Measurements from ENCODE around the gene SERINC5. TPM values are rescaled to one million over a fixed set of nuclear protein-coding genes. Genes with fewer than 3 reads are reported as not detected.
"Not testable (repeated sequence)": the region's sequence is repeated elsewhere in the genome, so short reads cannot be mapped to it uniquely, and the experiment has no call there.

SERINC5 gene
- total RNA-seq, 4 donors from 2014 or later: 6.5 to 9.3 (median 8.8) TPM

GRCh38 chr5:80116000-80116399 lies 139.8 kb downstream of the SERINC5 start:
- Histone ChIP-seq H3K9me3 (no peaks in the 10 kb centered on the region), H3K4me3 (no peak overlapping the region), H3K4me1 (no peaks in the 10 kb centered on the region), H3K36me3 (no peaks in the 10 kb centered on the region), H3K27ac (no peak overlapping the region), H3K27me3 (no peaks in the 10 kb centered on the region)
- ATAC-seq: no peak
- TF ChIP-seq POLR2AphosphoS5 (IDR thresholded peaks at IDR 0.05): no peak
- WGBS, 2 donors (ENCODE audit: low coverage in 1 of 2): 43 to 62% methylated on average over 4 of the region's 4 CpGs

DNA sequence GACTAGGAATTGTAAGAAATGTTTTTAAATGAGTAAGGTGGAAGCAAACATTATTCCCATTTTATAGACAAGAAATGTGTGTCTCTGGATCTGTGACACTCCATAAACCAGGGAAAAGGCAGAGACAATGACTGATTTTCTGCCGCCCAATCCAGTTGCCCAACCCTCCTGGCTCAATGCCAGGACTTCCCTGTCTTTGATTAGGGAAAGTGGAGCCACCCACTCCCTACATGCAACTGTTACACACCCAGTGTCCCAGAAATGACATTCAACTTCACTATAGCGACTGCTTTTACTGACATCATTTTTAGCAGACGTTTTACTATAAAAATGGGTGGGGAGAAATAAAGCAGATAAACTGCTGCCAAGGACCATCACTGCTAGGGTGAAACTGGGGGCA lies 141.0 kb downstream of the SERINC5 start:
- H3K27ac ChIP-seq: no peak overlapping the region
- no peak overlapping the region for H3K4me3 ChIP-seq
- H3K9me3 ChIP-seq: no peaks in the 10 kb centered on the region
- no peaks in the 10 kb centered on the region for H3K27me3 ChIP-seq
- ATAC-seq: no peak
- TF ChIP-seq CTCF (IDR thresholded peaks at IDR 0.05) (no peak), POLR2A (IDR thresholded peaks at IDR 0.05) (no peak), POLR2AphosphoS5 (IDR thresholded peaks at IDR 0.05) (no peak), EP300 (IDR thresholded peaks at IDR 0.05) (no peak)
- 79% methylated on average over 3 of the region's 3 CpGs for WGBS, 2 donors (ENCODE audit: low coverage in 1 of 2)
- H3K36me3 ChIP-seq: no peaks in the 10 kb centered on the region
- H3K4me1 ChIP-seq: peaks cover 0 to 5% (median 0%) of the 10 kb centered on the region in 3 donors

GRCh38 chr5:80111376-80111990 lies 144.4 kb downstream of the SERINC5 start:
- not testable (repeated sequence) for H3K27me3 ChIP-seq, H3K36me3 ChIP-seq, H3K27ac ChIP-seq, ATAC-seq, H3K9me3 ChIP-seq, H3K4me3 ChIP-seq
- WGBS, 2 donors (ENCODE audit: low coverage in 1 of 2): 51 to 73% methylated on average over 5 of the region's 5 CpGs
- H3K4me1 ChIP-seq: peaks cover 0 to 14% (median 0%) of the 10 kb centered on the region in 3 donors

DNA sequence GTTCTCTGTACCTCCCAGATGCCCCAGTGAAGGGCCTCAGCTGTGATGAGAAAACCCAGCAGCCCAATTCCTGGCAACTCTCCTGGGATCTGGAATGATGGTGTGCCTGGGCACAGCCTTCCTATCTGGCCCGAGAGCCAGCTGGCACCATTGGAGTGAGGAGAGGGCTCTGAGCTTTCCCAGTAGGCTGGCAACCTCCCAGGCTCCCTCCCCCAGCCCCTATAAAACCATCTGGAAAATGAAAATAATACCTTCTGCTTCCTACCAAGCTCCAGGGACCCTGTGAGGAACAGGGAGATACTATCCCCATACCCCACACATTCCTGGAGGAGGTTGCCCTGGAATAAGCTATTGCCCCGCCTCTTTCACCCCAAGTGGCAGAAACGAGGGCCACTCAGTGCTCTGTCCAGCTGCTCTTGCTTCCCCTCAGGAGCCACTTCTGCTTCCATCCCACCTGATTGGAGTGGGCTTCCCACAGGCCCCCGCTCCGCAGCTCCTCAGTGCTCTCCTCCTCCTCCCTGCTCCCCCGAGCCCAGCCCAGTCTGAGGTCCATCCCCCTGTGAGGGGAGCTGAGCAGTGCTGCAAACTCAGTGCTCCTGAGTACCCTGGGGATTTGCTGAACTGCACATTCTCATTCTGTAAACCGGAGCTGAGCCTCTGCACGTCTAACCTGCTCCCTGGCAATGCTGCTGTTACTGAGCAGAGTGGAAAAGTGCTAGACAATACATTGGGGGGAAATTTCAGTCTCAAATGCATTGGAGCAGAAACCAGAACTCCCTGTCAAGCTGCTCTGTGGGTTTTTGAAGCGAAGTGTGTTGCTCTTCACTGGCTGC lies 146.0 kb downstream of the SERINC5 start:
- Histone ChIP-seq H3K4me1 (peaks cover 0 to 14% (median 0%) of the 10 kb centered on the region in 3 donors), H3K9me3 (no peaks in the 10 kb centered on the region), H3K27me3 (no peaks in the 10 kb centered on the region), H3K36me3 (no peaks in the 10 kb centered on the region), H3K27ac (no peak overlapping the region), H3K4me3 (no peak overlapping the region)
- TF ChIP-seq POLR2AphosphoS5 (IDR thresholded peaks at IDR 0.05): peak; percentile 72
- TF ChIP-seq EP300 (IDR thresholded peaks at IDR 0.05): no peak
- no peak for TF ChIP-seq CTCF (IDR thresholded peaks at IDR 0.05)
- 23 to 30% methylated on average over 2 to 5 of the region's 9 CpGs for WGBS, 2 donors (ENCODE audit: low coverage in 1 of 2)
- ATAC-seq: peak; percentile 48

DNA sequence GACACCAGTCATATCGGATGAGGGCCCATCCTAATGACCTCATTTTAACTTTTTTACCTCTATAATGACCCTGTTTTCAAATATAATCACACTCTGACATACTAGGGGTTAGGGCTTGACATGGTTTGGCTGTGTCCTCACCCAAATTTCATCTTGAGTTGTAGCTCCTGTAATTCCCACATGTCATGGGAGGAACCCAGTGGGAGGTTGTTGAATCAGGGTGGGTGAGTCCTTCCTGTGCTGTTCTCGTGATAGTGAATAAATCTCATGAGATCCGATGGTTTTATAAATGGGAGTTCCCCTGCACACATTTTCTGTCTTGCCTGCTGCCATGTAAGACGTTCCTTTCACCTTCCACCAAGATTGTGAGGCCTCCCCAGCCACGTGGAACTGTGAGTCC lies 148.9 kb downstream of the SERINC5 start:
- TF ChIP-seq POLR2A (IDR thresholded peaks at IDR 0.05) (no peak), POLR2AphosphoS5 (IDR thresholded peaks at IDR 0.05) (no peak), EP300 (IDR thresholded peaks at IDR 0.05) (no peak), CTCF (IDR thresholded peaks at IDR 0.05) (no peak)
- Histone ChIP-seq H3K4me3 (no peak overlapping the region), H3K27ac (no peak overlapping the region), H3K27me3 (no peaks in the 10 kb centered on the region), H3K36me3 (no peaks in the 10 kb centered on the region), H3K4me1 (peaks cover 0 to 14% (median 0%) of the 10 kb centered on the region in 3 donors), H3K9me3 (no peaks in the 10 kb centered on the region)
- 76 to 100% methylated on average over 2 to 5 of the region's 5 CpGs for WGBS, 2 donors (ENCODE audit: low coverage in 1 of 2)
- ATAC-seq: no peak

Measured in gastroesophageal sphincter (tissue), 4 donors.